NCI-H526 treated with DMSO at 0.1 percent for 48 hours (cell line): ENCODE measurements around the gene GOLT1B.

Source experiments
- DNase-seq: peaks from one replicate; lab custom pipeline; 2025; lab: John Stamatoyannopoulos, UW

GOLT1B gene

DNA sequence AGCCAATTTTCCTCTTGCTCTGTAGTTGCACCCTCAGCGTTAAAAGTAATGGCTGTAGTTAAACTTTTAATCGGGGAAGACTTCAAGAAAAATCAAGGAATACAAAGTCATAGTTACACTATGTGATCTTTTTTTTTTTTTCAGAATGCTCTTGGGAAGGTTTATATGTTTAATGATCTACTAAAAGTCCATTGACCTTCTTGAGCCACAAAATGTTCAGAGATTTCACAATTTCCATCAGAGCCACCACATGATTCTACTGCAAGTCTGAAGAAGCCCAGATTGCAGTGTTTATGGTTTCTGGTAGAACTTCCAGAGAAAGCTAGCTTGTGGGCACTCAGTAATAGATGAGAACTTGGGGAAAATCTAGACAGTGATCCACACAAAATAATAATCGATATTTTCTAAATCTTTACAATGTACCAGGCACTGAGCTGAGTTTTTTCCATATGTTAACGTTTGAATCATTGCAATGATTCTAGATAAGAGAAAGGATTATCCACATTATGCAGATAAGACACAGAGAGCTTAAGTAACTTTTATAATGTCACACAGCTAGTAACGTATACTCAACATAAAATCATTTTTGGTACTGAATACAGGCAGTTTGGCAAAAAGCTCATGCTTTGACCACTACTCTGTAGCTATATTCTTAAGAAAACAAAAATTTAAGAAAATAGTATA is 64.8 kb downstream of the GOLT1B start:
- DNase-seq: no peak

DNA sequence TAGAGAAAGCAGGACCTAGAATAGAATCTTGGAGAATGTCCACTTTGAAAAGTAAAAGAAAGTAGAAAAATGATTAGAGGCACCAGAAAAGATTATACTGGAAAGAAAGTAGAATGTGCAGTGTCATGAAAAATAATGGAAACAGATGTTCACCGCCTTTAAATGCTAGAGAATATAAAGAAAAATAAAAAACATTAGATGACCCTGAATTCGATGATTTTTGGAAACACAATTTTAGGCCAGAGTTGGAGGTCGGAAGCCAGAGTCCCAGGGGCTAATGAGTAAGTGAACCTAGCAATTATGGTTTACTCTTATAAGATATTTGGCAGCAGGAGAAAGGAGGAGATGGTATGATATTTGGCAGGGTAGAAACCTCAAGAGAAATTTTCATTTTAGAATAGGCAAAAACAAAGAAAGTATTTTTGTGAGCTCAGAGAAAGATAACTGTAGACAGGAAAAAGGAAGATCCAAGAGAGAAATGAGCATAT is 65.4 kb downstream of the GOLT1B start:
- DNase-seq: no peak
